Stomach smooth muscle (tissue), 2 donors: ENCODE data around the gene STX1A.

Experiments
- H3K27ac ChIP-seq: one replicate; pipeline ENCODE4 v1.7.0; 2013; ENCODE audit warnings: mild to moderate bottlenecking, low read length, inconsistent platforms
- H3K27me3 ChIP-seq, 2 donors: one replicate each; pipeline ENCODE4 v1.7.0; 2013; ENCODE audit warnings: low read length in 2 of 2; ENCODE audit not compliant: insufficient read depth in 2 of 2, control insufficient read depth in 1 of 2
- H3K36me3 ChIP-seq, 2 donors: one replicate each; pipeline ENCODE4 v1.7.0; 2013; ENCODE audit warnings: low read length in 2 of 2; ENCODE audit not compliant: control insufficient read depth in 2 of 2, insufficient read depth in 2 of 2
- H3K4me1 ChIP-seq: one replicate; pipeline ENCODE4 v1.7.0; 2013; ENCODE audit warnings: low read length; ENCODE audit not compliant: control insufficient read depth, insufficient read depth
- H3K4me3 ChIP-seq, 2 donors: one replicate each; pipeline ENCODE4 v1.7.0; 2013; ENCODE audit warnings: low read length in 2 of 2
- H3K9ac ChIP-seq, 2 donors: one replicate each; pipeline ENCODE4 v1.7.0; 2013; ENCODE audit warnings: low read length in 2 of 2, mild to moderate bottlenecking in 1 of 2
- H3K9me3 ChIP-seq, 2 donors: one replicate each; pipeline ENCODE4 v1.7.0; 2013; ENCODE audit warnings: low read length in 2 of 2; ENCODE audit not compliant: control insufficient read depth in 2 of 2
- donor health status: healthy.
- donor health status: Pancreatic carcinoma.

Gene STX1A

DNA sequence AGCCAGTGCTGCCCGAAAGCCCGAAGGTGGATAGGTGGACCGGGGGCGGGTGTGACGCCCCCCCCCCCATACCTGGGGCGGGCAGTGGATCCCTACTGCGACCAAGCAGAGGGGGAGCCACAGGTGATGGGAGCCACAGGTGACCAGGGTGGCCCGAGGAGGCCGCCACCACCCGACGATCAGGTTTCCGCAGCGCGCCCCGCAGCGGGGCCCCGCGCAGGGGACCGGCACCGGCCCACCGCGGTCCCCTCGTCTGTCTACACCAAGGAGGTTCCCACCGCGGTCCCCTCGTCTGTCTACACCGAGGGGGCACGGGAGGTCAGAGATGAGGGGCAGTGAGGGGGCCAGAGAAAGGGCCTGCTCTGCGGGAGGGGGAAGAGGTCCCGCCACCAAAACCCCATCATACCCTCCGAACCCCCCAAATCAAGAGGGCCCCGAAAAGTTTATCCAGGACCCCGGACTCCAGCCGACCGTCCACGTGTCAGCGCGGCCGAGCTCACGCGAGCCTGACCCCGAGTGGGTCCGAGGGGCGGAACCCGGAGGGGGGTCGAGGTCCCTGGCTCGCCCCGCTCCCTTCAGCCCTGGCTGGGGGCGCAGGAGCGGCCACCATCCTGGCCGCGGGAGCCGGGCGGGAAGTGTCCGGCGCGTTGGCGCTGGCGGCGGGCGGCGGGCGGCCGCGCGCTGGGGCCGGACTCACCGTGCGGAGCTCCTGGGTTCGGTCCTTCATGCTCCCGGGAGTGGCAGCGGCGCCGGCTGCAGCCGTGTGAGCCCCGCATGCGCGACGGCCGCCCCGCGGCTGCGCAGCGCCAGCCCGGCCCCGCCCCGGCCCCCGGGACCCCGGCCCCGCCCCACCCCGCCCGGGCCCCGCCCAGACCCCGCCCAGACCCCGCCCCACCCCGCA, at the start of gene STX1A:
TSS of gene STX1A (minus strand) at position 765 of the 901 bp plus-strand sequence. CDS start at position 727, 38 bp downstream.
- H3K9ac ChIP-seq = peak within 1 kb of the TSS; percentile 47 to 75
- H3K4me3 ChIP-seq = peak within 1 kb of the TSS; percentile 80
- H3K4me1 ChIP-seq = peaks cover 49% of the 10 kb centered on the region
- peaks cover 0 to 5% of the 10 kb centered on the region in 2 donors for H3K36me3 ChIP-seq
- H3K27me3 ChIP-seq = no peaks in the 10 kb centered on the region
- peak within 1 kb of the TSS; percentile 41 for H3K27ac ChIP-seq
- H3K9me3 ChIP-seq = no peaks in the 10 kb centered on the region

DNA sequence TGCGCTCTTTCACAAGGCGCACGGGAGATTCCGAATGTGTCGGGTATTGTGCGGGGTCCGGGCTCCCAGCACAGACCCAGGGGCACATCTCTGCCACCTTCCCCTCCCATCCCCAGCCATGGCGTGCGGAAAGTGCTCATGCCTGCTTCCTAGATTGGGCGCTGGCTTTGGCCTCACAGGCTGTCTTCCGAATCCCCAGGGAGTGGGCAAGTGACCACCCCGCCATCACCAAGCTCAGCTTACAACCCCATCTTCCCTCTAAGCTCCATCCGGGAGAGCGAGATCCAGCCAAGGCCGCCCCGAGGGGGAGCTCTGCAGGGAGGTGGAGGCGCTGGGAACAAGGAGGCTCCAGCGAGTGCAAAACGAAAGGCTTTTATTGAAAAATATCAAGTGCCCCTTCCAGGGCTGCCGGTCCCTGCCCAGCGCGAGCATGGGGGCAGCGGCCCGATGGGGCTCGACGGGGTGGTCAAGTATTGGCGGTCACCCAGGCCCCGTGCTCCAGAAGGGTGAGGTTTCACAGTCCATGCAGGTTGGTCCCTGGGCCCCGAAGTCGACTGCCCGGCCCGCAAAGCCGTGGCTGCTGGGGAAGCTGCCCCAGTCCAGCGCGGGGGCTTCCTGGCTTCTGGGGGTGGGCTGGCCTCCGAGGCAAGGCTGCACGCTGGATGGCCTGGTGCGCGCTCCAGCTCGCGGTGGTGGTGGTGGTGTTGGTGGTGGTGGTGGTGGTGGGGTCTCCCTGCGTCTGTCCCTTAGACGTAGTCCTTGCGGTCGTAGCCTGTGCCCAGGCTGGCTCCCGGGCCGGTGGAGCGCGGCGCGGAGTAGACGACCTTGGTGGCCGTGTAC, 49.4 kb upstream of the STX1A start:
- peaks cover 34 to 35% of the 10 kb centered on the region in 2 donors for H3K27me3 ChIP-seq
- H3K9me3 ChIP-seq = no peaks in the 10 kb centered on the region
- no peaks in the 10 kb centered on the region for H3K36me3 ChIP-seq
- peaks cover 5% of the 10 kb centered on the region for H3K4me1 ChIP-seq
- H3K9ac ChIP-seq = no peak overlapping the region
- H3K27ac ChIP-seq = no peak overlapping the region
- peak overlapping the region in 1 of 2 donors; percentile 49 for H3K4me3 ChIP-seq

DNA sequence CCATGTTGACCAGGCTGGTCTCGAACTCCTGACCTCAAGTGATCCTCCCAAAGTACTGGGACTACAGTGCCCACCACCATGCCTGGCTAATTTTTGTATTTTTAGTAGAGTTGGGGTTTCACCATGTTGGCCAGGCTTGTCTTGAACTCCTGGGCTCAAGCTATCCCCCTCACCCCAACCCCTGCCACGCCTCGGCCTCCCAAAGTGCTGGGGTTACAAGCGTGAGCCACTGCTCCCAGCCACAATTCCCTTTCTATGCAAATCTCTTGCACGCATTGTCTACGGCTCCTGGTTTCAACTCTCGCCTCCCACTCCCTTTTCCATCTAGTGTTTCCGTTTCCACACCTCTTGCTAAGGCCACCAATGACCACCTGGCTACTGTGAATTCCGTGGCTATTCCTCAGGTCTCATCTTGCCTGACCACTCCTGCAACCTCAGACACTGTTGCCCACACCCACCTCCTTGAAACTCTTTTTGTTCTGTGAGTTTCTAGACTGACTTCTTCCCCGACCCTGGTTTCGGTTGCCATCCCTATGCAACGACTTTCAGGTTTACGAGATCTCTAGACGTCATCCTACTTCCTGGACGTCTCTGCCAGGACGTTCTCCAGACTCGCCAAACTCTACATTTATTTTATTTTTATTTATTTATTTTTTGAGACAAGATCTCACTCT, 47.2 kb upstream of the STX1A start:
- no peak overlapping the region for H3K9ac ChIP-seq
- H3K4me1 ChIP-seq = peaks cover 5% of the 10 kb centered on the region
- H3K9me3 ChIP-seq = no peaks in the 10 kb centered on the region
- no peak overlapping the region for H3K27ac ChIP-seq
- no peak overlapping the region for H3K4me3 ChIP-seq
- peaks cover 31 to 35% of the 10 kb centered on the region in 2 donors for H3K27me3 ChIP-seq
- H3K36me3 ChIP-seq = no peaks in the 10 kb centered on the region

DNA sequence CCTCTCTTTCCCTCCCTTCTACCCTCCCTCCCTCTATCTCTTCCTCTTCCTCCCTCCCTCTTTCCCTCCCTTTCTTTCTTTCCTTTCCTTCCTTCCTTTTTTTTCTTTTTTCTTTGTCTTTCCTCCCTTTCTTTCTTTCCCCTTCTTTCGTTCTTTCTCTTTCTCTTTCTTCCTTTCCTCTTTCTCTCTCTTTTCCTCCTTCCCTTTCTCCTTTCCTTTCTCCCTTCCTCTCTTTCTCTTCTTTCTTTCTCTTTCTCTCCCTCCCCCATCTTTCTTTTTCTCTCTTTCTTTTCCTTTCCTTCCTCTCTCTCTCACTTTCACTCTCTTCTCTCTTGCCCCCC, 43.2 kb upstream of the STX1A start:
- Histone ChIP-seq H3K9me3 (no peaks in the 10 kb centered on the region), H3K36me3 (no peaks in the 10 kb centered on the region), H3K27ac (no peak overlapping the region), H3K9ac (no peak overlapping the region), H3K27me3 (peaks cover 2 to 4% of the 10 kb centered on the region in 2 donors), H3K4me1 (no peaks in the 10 kb centered on the region), H3K4me3 (no peak overlapping the region)

DNA sequence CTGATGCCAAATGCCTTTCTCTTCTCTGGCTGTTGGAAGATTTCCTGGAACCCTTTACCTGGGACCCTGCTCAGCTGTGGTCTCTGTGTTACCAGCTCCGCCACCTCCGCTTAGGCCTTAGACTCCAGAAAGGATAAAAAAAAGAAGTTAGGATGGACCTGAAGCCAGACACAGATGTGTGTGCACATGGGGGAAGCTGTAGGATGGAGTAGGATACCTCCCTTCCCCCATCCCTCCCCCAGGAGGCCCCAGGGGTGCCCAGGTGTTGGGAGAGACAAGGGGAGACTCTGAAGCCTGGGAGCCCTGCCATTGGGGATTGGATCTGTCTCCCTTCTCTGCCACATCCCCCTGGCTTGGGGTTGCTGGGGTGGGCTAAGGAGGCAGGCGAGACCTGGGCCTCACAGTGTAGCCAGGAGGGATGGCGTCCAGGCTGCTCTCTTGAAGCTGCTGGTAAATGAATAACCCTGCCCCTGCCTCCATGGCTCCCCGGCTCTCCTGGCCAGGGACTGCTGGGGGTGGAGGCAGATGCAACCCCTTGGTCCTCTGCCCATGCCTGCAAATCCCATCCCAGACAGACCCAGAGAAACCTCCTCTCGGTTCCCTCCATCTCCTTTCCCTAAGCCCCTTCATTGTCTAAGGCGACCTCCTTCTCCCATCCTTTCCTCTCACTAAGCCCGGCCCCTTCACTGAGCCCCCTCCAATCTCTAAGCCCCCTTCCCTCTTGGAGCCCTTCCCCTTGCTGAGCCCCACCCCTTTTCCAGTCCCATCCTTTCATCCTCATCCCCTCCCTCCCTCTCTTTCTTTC, 42.6 kb upstream of the STX1A start:
- no peak overlapping the region for H3K27ac ChIP-seq
- no peak overlapping the region for H3K9ac ChIP-seq
- H3K4me1 ChIP-seq = no peaks in the 10 kb centered on the region
- H3K9me3 ChIP-seq = no peaks in the 10 kb centered on the region
- no peak overlapping the region for H3K4me3 ChIP-seq
- no peaks in the 10 kb centered on the region for H3K36me3 ChIP-seq
- peaks cover 0 to 2% of the 10 kb centered on the region in 2 donors for H3K27me3 ChIP-seq

DNA sequence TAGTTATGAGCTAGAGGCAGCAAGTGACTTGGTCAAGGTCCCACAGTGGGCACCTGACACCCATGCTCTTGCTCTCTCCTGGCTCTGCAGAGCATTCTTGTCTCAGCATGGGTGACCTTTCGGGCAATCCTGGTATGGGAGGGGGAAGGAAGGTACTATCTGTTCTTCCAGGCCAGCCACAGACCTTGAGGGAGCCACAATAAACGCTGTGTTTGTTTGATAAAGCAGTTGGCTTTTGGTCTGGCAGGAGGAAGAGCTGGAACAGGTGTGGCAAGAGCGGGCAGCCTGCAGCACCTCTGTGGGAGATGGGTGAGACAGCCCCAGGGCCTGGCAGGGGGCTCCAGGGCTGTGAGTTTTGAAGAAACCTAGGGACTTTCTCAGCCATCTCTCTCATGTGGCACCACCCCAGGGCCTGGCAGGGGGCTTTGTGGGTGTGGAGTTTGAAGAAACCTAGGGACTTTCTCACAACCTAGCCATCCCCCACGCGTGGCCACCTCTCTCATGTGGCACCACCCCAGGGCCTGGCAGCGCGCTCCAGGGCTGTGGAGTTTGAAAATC, 39.2 kb upstream of the STX1A start:
- Histone ChIP-seq H3K9ac (no peak overlapping the region), H3K4me3 (no peak overlapping the region), H3K4me1 (no peaks in the 10 kb centered on the region), H3K36me3 (no peaks in the 10 kb centered on the region), H3K27ac (no peak overlapping the region), H3K9me3 (no peaks in the 10 kb centered on the region), H3K27me3 (no peaks in the 10 kb centered on the region)

DNA sequence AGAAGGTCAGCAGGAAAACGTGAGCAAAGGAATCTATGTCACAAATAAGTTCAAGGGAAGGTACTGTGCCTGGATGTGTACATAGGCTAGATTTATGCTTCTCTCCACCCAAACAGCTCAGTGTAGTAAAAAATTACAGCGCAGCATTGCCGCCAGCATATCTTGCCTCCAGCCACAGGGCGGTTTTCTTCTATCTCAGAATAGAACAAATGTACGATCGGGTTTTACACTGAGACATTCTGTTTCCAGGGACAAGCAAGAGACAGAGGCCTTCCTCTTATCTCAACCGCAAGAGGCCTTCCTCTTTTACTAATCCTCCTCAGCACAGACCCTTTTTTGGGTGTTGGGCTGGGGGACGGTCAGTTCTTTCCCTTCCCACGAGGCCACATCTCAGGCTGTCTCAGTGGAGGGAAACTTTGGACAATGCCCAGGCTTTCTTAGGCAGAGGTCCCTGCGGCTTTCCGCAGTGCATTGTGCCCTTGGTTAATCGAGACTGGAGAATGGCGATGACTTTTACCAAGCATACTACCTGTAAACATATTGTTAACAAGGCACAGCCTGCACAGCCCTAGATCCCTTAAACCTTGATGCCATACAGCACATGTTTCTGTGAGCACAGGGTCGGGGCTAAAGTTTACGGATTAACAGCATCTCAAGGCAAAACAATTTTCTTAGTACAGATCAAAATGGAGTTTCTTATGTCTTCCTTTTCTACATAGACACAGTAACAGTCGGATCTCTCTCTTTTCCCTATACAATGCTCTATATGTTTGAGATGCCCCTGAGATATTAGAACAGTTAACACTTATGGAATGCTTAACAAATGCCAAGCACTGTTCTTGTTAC, 30.7 kb upstream of the STX1A start:
- H3K9ac ChIP-seq = no peak overlapping the region
- no peak overlapping the region for H3K4me3 ChIP-seq
- no peak overlapping the region for H3K27ac ChIP-seq
- H3K9me3 ChIP-seq = no peaks in the 10 kb centered on the region
- H3K4me1 ChIP-seq = peaks cover 9% of the 10 kb centered on the region
- no peaks in the 10 kb centered on the region for H3K36me3 ChIP-seq
- no peaks in the 10 kb centered on the region for H3K27me3 ChIP-seq

DNA sequence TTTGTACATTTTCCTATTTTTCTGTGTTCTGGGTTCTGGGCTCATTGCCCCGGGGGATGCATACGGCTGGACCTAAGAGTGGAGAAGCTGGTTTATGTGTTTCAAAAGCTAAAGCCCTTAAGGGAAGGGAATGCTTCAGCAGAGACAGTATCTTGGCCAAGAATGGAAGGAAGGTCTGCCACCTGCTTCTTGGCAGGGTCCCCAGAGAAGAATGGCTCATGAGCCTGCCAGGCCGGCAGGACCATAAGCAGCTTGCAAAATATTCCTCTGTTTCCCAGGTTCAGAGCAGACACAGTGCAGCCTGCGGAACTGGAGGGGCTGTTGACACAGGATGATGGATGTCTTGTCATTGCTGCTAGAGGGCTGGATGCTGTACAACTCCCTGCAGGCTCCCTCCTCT, 26.9 kb upstream of the STX1A start:
- H3K27ac ChIP-seq = peak overlapping the region; percentile 49
- H3K4me3 ChIP-seq = no peak overlapping the region
- no peaks in the 10 kb centered on the region for H3K9me3 ChIP-seq
- H3K9ac ChIP-seq = no peak overlapping the region
- no peaks in the 10 kb centered on the region for H3K36me3 ChIP-seq
- peaks cover 9% of the 10 kb centered on the region for H3K4me1 ChIP-seq
- H3K27me3 ChIP-seq = no peaks in the 10 kb centered on the region

DNA sequence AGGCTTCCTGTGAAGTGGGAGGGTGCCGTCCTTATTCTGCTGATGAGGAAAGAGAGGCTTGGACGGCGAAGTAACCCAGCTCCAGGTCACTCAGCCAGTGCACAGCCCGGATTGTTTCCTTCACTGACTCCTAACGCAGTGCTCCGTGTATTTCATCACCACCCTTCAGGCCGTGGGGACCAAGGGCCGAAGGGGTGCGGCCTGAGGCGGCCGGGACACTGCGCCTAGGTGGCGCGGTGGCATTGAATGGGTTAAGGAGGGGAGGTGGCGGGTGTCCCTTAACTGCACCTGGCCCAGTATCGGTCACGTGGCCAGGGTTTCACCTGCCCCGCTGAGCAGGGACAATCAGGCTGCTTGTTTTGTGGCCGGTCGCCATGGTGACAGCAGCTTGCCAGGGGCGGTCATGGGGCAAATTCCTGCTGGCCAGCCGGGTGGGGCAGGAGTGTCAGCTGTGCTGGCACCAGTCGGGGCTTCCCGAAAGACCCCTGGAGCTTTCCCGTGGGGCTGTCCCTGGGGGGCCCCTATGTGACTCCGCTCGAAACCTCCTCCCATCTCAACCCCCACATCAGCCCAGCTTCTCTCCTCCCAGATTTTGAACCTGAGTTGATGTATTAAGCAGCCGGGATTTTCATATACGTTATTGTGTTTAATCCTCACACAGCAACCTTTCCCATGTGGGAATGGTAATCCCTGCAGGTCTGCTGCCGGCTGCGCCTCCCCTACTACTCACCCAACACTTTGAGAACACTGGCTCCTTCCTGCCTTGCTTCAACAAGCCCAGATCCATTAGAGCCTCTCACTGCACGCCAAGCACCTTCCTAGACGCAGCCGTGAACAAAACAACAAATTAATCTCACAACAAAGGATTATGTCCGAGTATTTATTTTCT, 23.5 kb upstream of the STX1A start:
- Histone ChIP-seq H3K27me3 (no peaks in the 10 kb centered on the region), H3K4me1 (peaks cover 20% of the 10 kb centered on the region), H3K27ac (no peak overlapping the region), H3K4me3 (no peak overlapping the region), H3K9ac (no peak overlapping the region), H3K36me3 (no peaks in the 10 kb centered on the region), H3K9me3 (no peaks in the 10 kb centered on the region)
